Measurements from ENCODE around the gene CLASP2. TPM values are rescaled to one million over a fixed set of nuclear protein-coding genes. Genes with fewer than 3 reads are reported as not detected.

Gene CLASP2
- total RNA-seq, 4 donors from 2014 or later = 26.1 to 68.7 (median 44.5) TPM

DNA sequence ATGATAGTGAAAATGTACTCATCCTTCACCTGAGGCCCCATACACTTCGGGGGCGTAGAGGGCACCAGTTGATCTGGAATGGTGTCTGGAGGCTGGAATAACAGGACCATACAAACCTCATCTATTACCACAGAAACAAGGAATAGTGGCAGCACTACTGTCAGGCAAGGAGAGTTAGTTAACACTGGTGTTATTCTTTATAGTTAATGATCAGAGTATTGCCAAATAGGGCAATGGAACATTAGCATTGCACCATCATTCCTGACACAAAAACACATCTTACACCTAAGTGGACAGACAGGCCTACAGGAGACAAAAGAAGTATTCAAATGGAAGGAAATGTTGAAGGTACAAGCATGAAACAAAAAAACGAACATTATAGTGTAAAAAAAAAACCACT, 140.9 kb downstream of the CLASP2 start:
- DNase-seq (ENCODE audit: low spot score) = no peak
- TF ChIP-seq, protein P1, sequence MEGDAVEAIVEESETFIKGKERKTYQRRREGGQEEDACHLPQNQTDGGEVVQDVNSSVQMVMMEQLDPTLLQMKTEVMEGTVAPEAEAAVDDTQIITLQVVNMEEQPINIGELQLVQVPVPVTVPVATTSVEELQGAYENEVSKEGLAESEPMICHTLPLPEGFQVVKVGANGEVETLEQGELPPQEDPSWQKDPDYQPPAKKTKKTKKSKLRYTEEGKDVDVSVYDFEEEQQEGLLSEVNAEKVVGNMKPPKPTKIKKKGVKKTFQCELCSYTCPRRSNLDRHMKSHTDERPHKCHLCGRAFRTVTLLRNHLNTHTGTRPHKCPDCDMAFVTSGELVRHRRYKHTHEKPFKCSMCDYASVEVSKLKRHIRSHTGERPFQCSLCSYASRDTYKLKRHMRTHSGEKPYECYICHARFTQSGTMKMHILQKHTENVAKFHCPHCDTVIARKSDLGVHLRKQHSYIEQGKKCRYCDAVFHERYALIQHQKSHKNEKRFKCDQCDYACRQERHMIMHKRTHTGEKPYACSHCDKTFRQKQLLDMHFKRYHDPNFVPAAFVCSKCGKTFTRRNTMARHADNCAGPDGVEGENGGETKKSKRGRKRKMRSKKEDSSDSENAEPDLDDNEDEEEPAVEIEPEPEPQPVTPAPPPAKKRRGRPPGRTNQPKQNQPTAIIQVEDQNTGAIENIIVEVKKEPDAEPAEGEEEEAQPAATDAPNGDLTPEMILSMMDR (IDR thresholded peaks at IDR 0.05) = no peak

DNA sequence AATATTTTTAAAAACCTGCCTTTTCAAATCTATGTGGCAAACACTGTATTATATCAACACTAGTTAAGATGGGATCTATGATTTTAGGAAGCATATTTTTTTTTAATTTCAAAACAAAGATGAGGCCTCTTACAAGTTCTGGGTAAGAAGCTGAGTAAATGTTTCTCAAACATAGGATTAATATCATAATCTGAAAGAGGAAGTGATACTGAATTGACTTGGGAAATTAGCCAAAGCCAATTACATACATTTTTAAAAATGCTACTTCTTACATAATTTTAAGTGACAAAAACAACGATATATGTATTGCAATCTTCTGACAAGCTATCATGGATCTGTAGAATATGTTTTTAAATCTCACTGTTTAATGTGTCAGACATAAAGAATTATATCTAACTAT, 142.7 kb downstream of the CLASP2 start:
- TF ChIP-seq, protein P1 (IDR thresholded peaks at IDR 0.05) = no peak
- DNase-seq (ENCODE audit: low spot score) (no peak), ATAC-seq (ENCODE audit: low FRiP score) (no peak)

More for the DNA sequence above, 140.9 kb downstream of the CLASP2 start:
- no peak for ATAC-seq (ENCODE audit: low FRiP score)

DNA sequence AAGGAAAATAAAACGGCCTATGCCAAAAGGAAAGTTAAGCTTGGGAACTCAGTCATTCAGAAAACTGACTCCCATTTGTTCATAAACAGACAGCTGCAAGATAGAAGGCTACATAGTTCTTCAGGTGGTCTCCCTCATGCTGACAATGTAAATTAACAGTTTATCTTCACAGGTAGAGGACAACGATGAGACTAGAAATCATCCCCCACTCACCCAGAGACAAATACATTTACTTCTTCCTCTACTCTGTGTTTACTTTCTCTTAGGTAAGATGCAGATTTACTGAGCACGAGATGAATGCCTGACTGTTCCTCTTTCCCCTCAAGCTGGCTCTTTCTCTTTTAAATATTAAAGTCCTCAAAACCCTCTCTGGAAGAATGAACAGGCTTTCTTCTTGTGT, 160.2 kb downstream of the CLASP2 start:
- DNase-seq (ENCODE audit: low spot score) (no peak), ATAC-seq (ENCODE audit: low FRiP score) (no peak)
- TF ChIP-seq, protein P1 (IDR thresholded peaks at IDR 0.05) = no peak

DNA sequence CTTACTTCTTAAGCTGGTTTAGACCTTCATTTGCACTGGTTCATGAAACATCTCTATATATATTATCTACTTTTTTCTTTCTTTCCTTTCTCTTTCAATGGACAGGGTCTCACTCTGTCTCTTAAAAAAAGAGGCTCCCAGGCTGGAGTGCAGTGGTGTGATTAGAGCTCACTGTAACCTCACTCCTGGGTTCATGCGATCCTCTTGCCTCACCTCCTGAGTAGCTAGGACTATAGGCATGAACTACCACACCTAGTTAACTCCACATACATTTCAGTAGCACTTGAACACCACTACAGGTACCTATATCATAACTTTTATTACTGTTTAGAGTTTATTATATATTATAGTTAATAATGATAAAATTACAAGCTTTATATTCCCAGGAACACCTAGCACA, 160.8 kb downstream of the CLASP2 start:
- TF ChIP-seq, protein P1 (IDR thresholded peaks at IDR 0.05) = no peak
- DNase-seq (ENCODE audit: low spot score) (no peak), ATAC-seq (ENCODE audit: low FRiP score) (no peak)

DNA sequence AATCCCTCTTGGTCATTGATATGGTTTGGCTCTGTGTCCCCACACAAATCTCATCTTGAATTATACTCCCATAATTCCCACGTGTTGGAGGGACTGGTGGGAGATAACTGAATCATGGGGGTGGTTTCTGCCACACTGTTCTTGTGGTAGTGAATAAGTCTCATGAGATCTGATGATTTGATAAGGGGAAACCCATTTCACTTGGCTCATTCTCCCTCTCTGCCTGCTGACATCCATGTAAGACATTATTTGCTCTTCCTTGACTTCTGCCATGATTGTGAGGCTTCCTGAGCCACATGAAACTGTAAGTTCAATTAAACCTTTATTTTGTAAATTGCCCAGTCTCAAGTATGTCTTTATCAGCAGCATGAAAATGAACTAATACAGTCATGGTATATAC, 171.0 kb downstream of the CLASP2 start:
- ATAC-seq (ENCODE audit: low FRiP score) (no peak), DNase-seq (ENCODE audit: low spot score) (no peak)
- TF ChIP-seq, protein P1 (IDR thresholded peaks at IDR 0.05) = no peak

DNA sequence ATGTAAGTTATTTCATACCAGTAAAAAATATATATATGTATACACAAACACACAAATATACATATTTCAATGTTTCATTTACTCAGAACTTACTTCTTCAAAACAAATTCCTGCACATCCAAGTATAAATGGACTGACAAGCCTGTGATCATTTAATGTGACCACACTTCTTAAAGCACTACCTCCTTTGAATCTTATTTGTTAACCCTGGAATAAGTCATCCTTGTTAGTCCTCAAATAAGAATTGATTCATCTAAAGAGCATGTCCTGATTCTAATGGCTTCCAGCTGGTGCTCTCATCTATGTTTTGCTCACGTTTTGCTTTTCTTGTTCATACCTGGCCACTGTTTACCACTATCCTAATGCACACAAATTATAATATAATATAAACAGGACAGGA, 173.9 kb downstream of the CLASP2 start:
- ATAC-seq (ENCODE audit: low FRiP score) (no peak), DNase-seq (ENCODE audit: low spot score) (no peak)
- TF ChIP-seq, protein P1 (IDR thresholded peaks at IDR 0.05) = no peak

DNA sequence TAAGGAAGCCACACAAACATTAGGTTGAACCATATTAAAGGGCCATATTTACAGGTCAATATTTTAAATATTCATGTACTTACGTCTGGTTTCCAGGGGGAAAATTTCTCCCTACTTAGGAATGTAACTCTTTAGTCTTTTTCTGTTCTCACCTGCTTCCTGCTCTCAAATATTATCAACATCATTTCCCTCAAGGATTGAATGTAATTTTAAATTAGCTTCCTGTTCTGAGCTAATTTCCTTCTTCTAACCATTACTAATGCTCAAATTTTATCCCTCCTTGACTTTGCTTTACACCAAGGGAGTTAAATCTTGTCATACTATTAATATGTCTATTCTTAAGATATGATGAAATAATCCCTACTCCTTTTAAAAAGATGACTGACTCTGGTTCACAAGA, 174.5 kb downstream of the CLASP2 start:
- no peak for DNase-seq (ENCODE audit: low spot score)
- ATAC-seq (ENCODE audit: low FRiP score) = no peak
- TF ChIP-seq, protein P1 (IDR thresholded peaks at IDR 0.05) = no peak

Measured in omental fat pad (tissue), 4 donors.